Measurements from ENCODE around the gene PROS1.

- TF ChIP-seq SUZ12 (IDR thresholded peaks at IDR 0.05; ENCODE audit: extremely low read depth, insufficient read depth, insufficient read length) (no peak), ZNF274 (IDR thresholded peaks at IDR 0.05; ENCODE audit: low read depth, low read length) (no peak)
Observed at GRCh38 chr3:93904568-93904967, 69.1 kb downstream of the PROS1 start.

All from NT2/D1 (cell line).